ENCODE results near the gene ABT1.

DNA sequence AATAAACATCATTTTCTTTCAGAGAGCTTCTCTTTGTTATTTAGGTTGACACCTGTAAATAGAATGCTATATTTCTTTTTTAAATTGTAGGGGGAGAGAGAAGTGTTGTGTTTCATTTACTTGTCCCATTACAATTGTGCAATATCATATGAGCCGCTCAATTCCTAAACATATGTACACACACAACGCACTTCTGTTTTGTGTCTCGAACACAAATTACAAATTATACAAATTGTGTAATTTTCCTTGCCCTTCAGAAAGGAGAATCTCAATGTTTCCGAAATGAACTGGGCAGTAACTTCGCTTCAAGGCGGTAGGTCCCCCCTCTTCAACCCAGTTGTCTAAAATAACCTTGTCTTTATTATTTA is 2.6 kb upstream of the ABT1 start:
- no peak for TF ChIP-seq GATA2 (IDR thresholded peaks at IDR 0.05; ENCODE audit: low read depth, low read length)
- no peak for TF ChIP-seq GATA3 (IDR thresholded peaks at IDR 0.05; ENCODE audit: low read depth, low read length)
